IPS-18c (cell line): Measurements from ENCODE around the gene HDAC7.

ENCODE experiments used
- H3K4me3 ChIP-seq: 2 replicates; pipeline ENCODE4 v1.7.0; 2013; ENCODE audit warnings: low read depth, mild to moderate bottlenecking, low read length, moderate library complexity; ENCODE audit not compliant: insufficient read depth
- H3K9me3 ChIP-seq: one replicate; pipeline ENCODE4 v1.6.1; 2013; ENCODE audit warnings: mild to moderate bottlenecking, low read length, moderate library complexity; ENCODE audit not compliant: control insufficient read depth, insufficient read depth

Gene HDAC7

GRCh38 chr12:47753021-47754001 lies 66.4 kb downstream of the HDAC7 start:
- Histone ChIP-seq H3K4me3 (no peak overlapping the region), H3K9me3 (no peaks in the 10 kb centered on the region)

GRCh38 chr12:47752552-47752951 lies 67.2 kb downstream of the HDAC7 start:
- Histone ChIP-seq H3K9me3 (no peaks in the 10 kb centered on the region), H3K4me3 (no peak overlapping the region)

GRCh38 chr12:47752121-47752520 lies 67.6 kb downstream of the HDAC7 start:
- Histone ChIP-seq H3K4me3 (no peak overlapping the region), H3K9me3 (no peaks in the 10 kb centered on the region)

GRCh38 chr12:47751561-47751960 lies 68.1 kb downstream of the HDAC7 start:
- Histone ChIP-seq H3K4me3 (no peak overlapping the region), H3K9me3 (no peaks in the 10 kb centered on the region)

- Histone ChIP-seq H3K9me3 (no peaks in the 10 kb centered on the region), H3K4me3 (no peak overlapping the region)
Measured at GRCh38 chr12:47750916-47751470, 68.7 kb downstream of the HDAC7 start.

GRCh38 chr12:47750229-47750798 lies 69.4 kb downstream of the HDAC7 start:
- H3K9me3 ChIP-seq, result no peaks in the 10 kb centered on the region

GRCh38 chr12:47748899-47749298 lies 70.8 kb downstream of the HDAC7 start:
- no peak overlapping the region for H3K4me3 ChIP-seq
- no peaks in the 10 kb centered on the region for H3K9me3 ChIP-seq

More at GRCh38 chr12:47750229-47750798, 69.4 kb downstream of the HDAC7 start:
- H3K4me3 ChIP-seq, result no peak overlapping the region

- Histone ChIP-seq H3K9me3 (no peaks in the 10 kb centered on the region), H3K4me3 (no peak overlapping the region)
Measured at GRCh38 chr12:47748507-47748828, 71.2 kb downstream of the HDAC7 start.

- H3K9me3 ChIP-seq, result no peaks in the 10 kb centered on the region
- H3K4me3 ChIP-seq, result no peak overlapping the region
Measured at GRCh38 chr12:47747596-47748506, 71.9 kb downstream of the HDAC7 start.

GRCh38 chr12:47747126-47747525 lies 72.6 kb downstream of the HDAC7 start:
- no peaks in the 10 kb centered on the region for H3K9me3 ChIP-seq
- no peak overlapping the region for H3K4me3 ChIP-seq

- Histone ChIP-seq H3K9me3 (no peaks in the 10 kb centered on the region), H3K4me3 (no peak overlapping the region)
Measured at GRCh38 chr12:47746523-47746922, 73.2 kb downstream of the HDAC7 start.

- H3K9me3 ChIP-seq, result no peaks in the 10 kb centered on the region
- no peak overlapping the region for H3K4me3 ChIP-seq
Measured at GRCh38 chr12:47746073-47746472, 73.6 kb downstream of the HDAC7 start.

- no peak overlapping the region for H3K4me3 ChIP-seq
- no peaks in the 10 kb centered on the region for H3K9me3 ChIP-seq
Measured at GRCh38 chr12:47745485-47746041, 74.1 kb downstream of the HDAC7 start.

- H3K9me3 ChIP-seq, result no peaks in the 10 kb centered on the region
Measured at GRCh38 chr12:47744778-47745436, 74.8 kb downstream of the HDAC7 start.

GRCh38 chr12:47744005-47744651 lies 75.6 kb downstream of the HDAC7 start:
- Histone ChIP-seq H3K4me3 (no peak overlapping the region), H3K9me3 (no peaks in the 10 kb centered on the region)

More at GRCh38 chr12:47744778-47745436, 74.8 kb downstream of the HDAC7 start:
- H3K4me3 ChIP-seq, result no peak overlapping the region

GRCh38 chr12:47743311-47743860 lies 76.3 kb downstream of the HDAC7 start:
- no peaks in the 10 kb centered on the region for H3K9me3 ChIP-seq
- no peak overlapping the region for H3K4me3 ChIP-seq
